Activated naive CD4-positive, alpha-beta T cell treated with anti-CD3 and anti-CD28 coated beads, Interleukin-2, amount 50 U/mL, for 24 hours (primary cell): ENCODE measurements around the gene TMEM106C.

ENCODE experiments used
- H3K27ac Mint-ChIP-seq: one replicate; pipeline ENCODE4 v1.8.0; 2021; ENCODE audit warnings: mild to moderate bottlenecking, mixed read lengths
- H3K27me3 Mint-ChIP-seq: one replicate; pipeline ENCODE4 v1.8.0; 2021; ENCODE audit warnings: mixed read lengths
- H3K36me3 Mint-ChIP-seq: one replicate; pipeline ENCODE4 v1.8.0; 2021; ENCODE audit warnings: mixed read lengths
- H3K4me1 Mint-ChIP-seq: one replicate; pipeline ENCODE4 v1.8.0; 2021; ENCODE audit warnings: mixed read lengths
- H3K4me3 Mint-ChIP-seq: one replicate; pipeline ENCODE4 v1.8.0; 2021; ENCODE audit warnings: mild to moderate bottlenecking, mixed read lengths
- H3K9me3 Mint-ChIP-seq: one replicate; pipeline ENCODE4 v1.8.0; 2021; ENCODE audit warnings: mixed read lengths

The TMEM106C gene

DNA sequence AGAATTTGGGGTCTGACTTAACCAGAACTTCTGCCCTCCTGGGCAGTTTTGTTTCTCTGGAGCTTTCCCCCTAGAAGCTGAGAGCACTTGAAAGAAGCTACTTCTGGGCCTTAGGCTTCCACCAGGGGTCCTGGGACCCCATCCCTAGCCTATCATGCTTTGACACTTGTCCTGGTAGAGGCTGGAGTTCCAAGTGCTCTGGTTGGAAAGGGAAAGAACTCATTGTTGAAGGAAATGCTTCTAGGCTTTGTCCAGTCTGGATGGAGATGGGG is 42.3 kb downstream of the TMEM106C start:
- peaks cover 52% of the 10 kb centered on the region for H3K27me3 Mint-ChIP-seq

GRCh38 chr12:48007206-48007605 is 43.8 kb downstream of the TMEM106C start:
- Mint-ChIP-seq H3K36me3 (no peaks in the 10 kb centered on the region), H3K27ac (no peak overlapping the region), H3K27me3 (peaks cover 43% of the 10 kb centered on the region), H3K4me1 (peaks cover 22% of the 10 kb centered on the region), H3K4me3 (no peak overlapping the region), H3K9me3 (no peaks in the 10 kb centered on the region)

More for the DNA sequence above, 42.3 kb downstream of the TMEM106C start:
- Mint-ChIP-seq H3K4me3 (peak overlapping the region; percentile 75), H3K27ac (no peak overlapping the region), H3K4me1 (peaks cover 35% of the 10 kb centered on the region), H3K36me3 (no peaks in the 10 kb centered on the region), H3K9me3 (no peaks in the 10 kb centered on the region)

- Mint-ChIP-seq H3K36me3 (no peaks in the 10 kb centered on the region), H3K27ac (no peak overlapping the region), H3K4me1 (peaks cover 12% of the 10 kb centered on the region), H3K27me3 (peaks cover 38% of the 10 kb centered on the region), H3K4me3 (no peak overlapping the region), H3K9me3 (no peaks in the 10 kb centered on the region)
Measured at GRCh38 chr12:48008349-48008748, 45.0 kb downstream of the TMEM106C start.

DNA sequence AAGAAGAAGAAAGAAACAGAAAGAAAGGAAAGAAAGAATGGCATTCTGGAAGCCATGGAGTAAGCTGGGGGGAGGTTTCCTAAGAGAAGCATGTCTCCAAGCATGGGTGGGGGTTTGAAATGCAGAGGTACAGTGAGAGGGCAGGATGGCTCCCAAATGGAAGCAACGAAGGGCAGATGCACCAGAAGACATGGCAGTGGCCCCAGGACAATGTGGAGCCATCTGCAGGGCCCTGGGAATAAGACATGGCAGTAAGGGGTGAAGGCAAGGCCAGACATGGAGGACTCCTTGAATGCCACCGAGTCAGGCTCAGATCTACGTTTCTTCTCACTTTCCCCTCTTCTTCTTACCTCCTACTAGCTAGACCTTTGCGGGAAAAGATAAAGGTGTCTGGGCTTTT is 45.6 kb downstream of the TMEM106C start:
- peaks cover 6% of the 10 kb centered on the region for H3K4me1 Mint-ChIP-seq
- H3K4me3 Mint-ChIP-seq = no peak overlapping the region
- peaks cover 32% of the 10 kb centered on the region for H3K27me3 Mint-ChIP-seq
- H3K9me3 Mint-ChIP-seq = no peaks in the 10 kb centered on the region
- H3K36me3 Mint-ChIP-seq = no peaks in the 10 kb centered on the region
- no peak overlapping the region for H3K27ac Mint-ChIP-seq

- Mint-ChIP-seq H3K4me3 (no peak overlapping the region), H3K9me3 (no peaks in the 10 kb centered on the region), H3K36me3 (no peaks in the 10 kb centered on the region), H3K27me3 (peaks cover 32% of the 10 kb centered on the region), H3K4me1 (peaks cover 4% of the 10 kb centered on the region), H3K27ac (no peak overlapping the region)
Measured at GRCh38 chr12:48009471-48009870, 46.1 kb downstream of the TMEM106C start.

GRCh38 chr12:48010366-48010970 is 47.1 kb downstream of the TMEM106C start:
- H3K4me3 Mint-ChIP-seq = no peak overlapping the region
- H3K9me3 Mint-ChIP-seq = no peaks in the 10 kb centered on the region
- H3K27me3 Mint-ChIP-seq = peaks cover 31% of the 10 kb centered on the region
- no peaks in the 10 kb centered on the region for H3K36me3 Mint-ChIP-seq
- peaks cover 2% of the 10 kb centered on the region for H3K4me1 Mint-ChIP-seq
- H3K27ac Mint-ChIP-seq = no peak overlapping the region

GRCh38 chr12:48012070-48012469 is 48.7 kb downstream of the TMEM106C start:
- H3K9me3 Mint-ChIP-seq = no peaks in the 10 kb centered on the region
- no peaks in the 10 kb centered on the region for H3K4me1 Mint-ChIP-seq
- H3K27ac Mint-ChIP-seq = no peak overlapping the region
- peaks cover 18% of the 10 kb centered on the region for H3K27me3 Mint-ChIP-seq
- H3K4me3 Mint-ChIP-seq = no peak overlapping the region
- H3K36me3 Mint-ChIP-seq = no peaks in the 10 kb centered on the region

GRCh38 chr12:48013287-48013686 is 49.9 kb downstream of the TMEM106C start:
- Mint-ChIP-seq H3K27me3 (peaks cover 14% of the 10 kb centered on the region), H3K27ac (no peak overlapping the region), H3K36me3 (no peaks in the 10 kb centered on the region), H3K4me1 (no peaks in the 10 kb centered on the region), H3K9me3 (no peaks in the 10 kb centered on the region), H3K4me3 (no peak overlapping the region)

GRCh38 chr12:48015129-48015528 is 51.7 kb downstream of the TMEM106C start:
- H3K4me1 Mint-ChIP-seq = no peaks in the 10 kb centered on the region
- no peak overlapping the region for H3K4me3 Mint-ChIP-seq
- no peak overlapping the region for H3K27ac Mint-ChIP-seq
- H3K27me3 Mint-ChIP-seq = peaks cover 9% of the 10 kb centered on the region
- H3K36me3 Mint-ChIP-seq = no peaks in the 10 kb centered on the region
- H3K9me3 Mint-ChIP-seq = no peaks in the 10 kb centered on the region

DNA sequence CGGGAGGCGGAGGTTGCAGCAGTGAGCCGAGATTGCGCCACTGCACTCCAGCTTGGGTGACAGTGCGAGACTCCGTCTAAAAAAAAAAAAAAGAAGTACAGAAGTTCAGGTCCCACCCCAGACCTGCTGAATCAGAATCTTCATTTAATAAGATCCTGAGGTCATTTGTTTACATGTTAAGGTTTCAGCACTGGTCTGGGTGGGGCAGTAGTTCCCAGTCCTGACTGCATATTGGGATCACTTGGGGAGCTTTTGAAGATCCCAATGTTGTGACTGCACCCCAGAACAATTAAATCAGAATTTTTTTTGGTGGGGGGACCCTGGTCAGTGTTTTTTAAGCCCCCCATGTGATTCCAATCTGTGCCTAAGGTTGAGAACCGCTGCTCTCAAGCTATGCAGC is 52.6 kb downstream of the TMEM106C start:
- Mint-ChIP-seq H3K9me3 (no peaks in the 10 kb centered on the region), H3K27me3 (peaks cover 9% of the 10 kb centered on the region), H3K36me3 (no peaks in the 10 kb centered on the region), H3K27ac (no peak overlapping the region), H3K4me1 (no peaks in the 10 kb centered on the region), H3K4me3 (no peak overlapping the region)

GRCh38 chr12:48016373-48017020 is 53.1 kb downstream of the TMEM106C start:
- Mint-ChIP-seq H3K27me3 (peaks cover 9% of the 10 kb centered on the region), H3K4me1 (no peaks in the 10 kb centered on the region), H3K4me3 (no peak overlapping the region), H3K36me3 (no peaks in the 10 kb centered on the region), H3K9me3 (no peaks in the 10 kb centered on the region), H3K27ac (no peak overlapping the region)

- no peaks in the 10 kb centered on the region for H3K4me1 Mint-ChIP-seq
- H3K27ac Mint-ChIP-seq = no peak overlapping the region
- H3K4me3 Mint-ChIP-seq = no peak overlapping the region
- H3K27me3 Mint-ChIP-seq = peaks cover 9% of the 10 kb centered on the region
- H3K36me3 Mint-ChIP-seq = no peaks in the 10 kb centered on the region
- H3K9me3 Mint-ChIP-seq = no peaks in the 10 kb centered on the region
Measured at GRCh38 chr12:48017496-48017895, 54.1 kb downstream of the TMEM106C start.

- no peaks in the 10 kb centered on the region for H3K4me1 Mint-ChIP-seq
- H3K36me3 Mint-ChIP-seq = no peaks in the 10 kb centered on the region
- H3K4me3 Mint-ChIP-seq = no peak overlapping the region
- no peak overlapping the region for H3K27ac Mint-ChIP-seq
- H3K27me3 Mint-ChIP-seq = peaks cover 6% of the 10 kb centered on the region
- H3K9me3 Mint-ChIP-seq = no peaks in the 10 kb centered on the region
Measured at GRCh38 chr12:48017921-48018617, 54.7 kb downstream of the TMEM106C start.
